WTC11 (cell line): ENCODE data around the gene CAMK1G. TPM values are rescaled to one million over a fixed set of nuclear protein-coding genes. Genes with fewer than 3 reads are reported as not detected.

ENCODE experiments used
- ATAC-seq: fragments of 200-7000 bp; cut with Tn5 transposase; 2 replicates; pipeline ENCODE4 v1.10.0; 2021; ENCODE audit warnings: mild to moderate bottlenecking, moderate library complexity
- CTCF ChIA-PET: fragments of 300-600 bp; sonication (Branson Sonifier 250); formaldehyde crosslinking; loops from one replicate; lab custom pipeline; 2021; ENCODE audit warnings: antibody characterized with exemption; lab: Charles Lee
- POLR2A ChIA-PET: fragments of 350-600 bp; sonication (Branson Sonifier 250); formaldehyde crosslinking; loops from one replicate; lab custom pipeline; 2021; ENCODE audit warnings: antibody characterized with exemption; lab: Charles Lee
- DNase-seq: peaks from one replicate; pipeline ENCODE4 v3.0.0; 2021; ENCODE audit warnings: low spot score
- H3K27ac Mint-ChIP-seq: 2 replicates; pipeline ENCODE4 v1.8.0; 2021; ENCODE audit warnings: mixed read lengths
- H3K27me3 Mint-ChIP-seq: 2 replicates; pipeline ENCODE4 v1.8.0; 2021; ENCODE audit warnings: low read depth, mild to moderate bottlenecking, moderate library complexity, mixed read lengths
- H3K36me3 Mint-ChIP-seq: 2 replicates; pipeline ENCODE4 v1.8.0; 2021; ENCODE audit warnings: mixed read lengths
- H3K4me1 Mint-ChIP-seq: 2 replicates; pipeline ENCODE4 v1.8.0; 2022; ENCODE audit warnings: mixed read lengths
- H3K4me3 Mint-ChIP-seq: 2 replicates; pipeline ENCODE4 v1.8.0; 2021; ENCODE audit warnings: mild to moderate bottlenecking, moderate library complexity, mixed read lengths
- H3K9me3 Mint-ChIP-seq: 2 replicates; pipeline ENCODE4 v1.8.0; 2021; ENCODE audit warnings: mixed read lengths
- CREB1 ChIP-seq: sonication (generic); formaldehyde crosslinking; IDR thresholded peaks from 2 replicates; pipeline ENCODE4 v1.8.0; 2023; ENCODE audit warnings: mild to moderate bottlenecking, missing genetic modification reagents
- GRHL2 ChIP-seq: fragments of 250-450 bp; sonication (Bioruptor Pico); IDR thresholded peaks from 2 replicates; pipeline ENCODE4 v1.8.0; 2022; ENCODE audit warnings: mild to moderate bottlenecking, moderate library complexity; ENCODE audit not compliant: insufficient replicate concordance, severe bottlenecking
- GTF2I ChIP-seq: fragments of 250-450 bp; sonication (Bioruptor Pico); conservative IDR thresholded peaks from 2 replicates; pipeline ENCODE4 v1.4.0; 2021; ENCODE audit warnings: mild to moderate bottlenecking
- JAZF1 ChIP-seq: fragments of 250-450 bp; sonication (Bioruptor Pico); IDR thresholded peaks from 2 replicates; pipeline ENCODE4 v1.9.0; 2021; ENCODE audit warnings: moderate library complexity, mild to moderate bottlenecking, inconsistent platforms
- NR1H2 ChIP-seq: sonication (generic); formaldehyde crosslinking; IDR thresholded peaks from 2 replicates; pipeline ENCODE4 v1.9.0; 2021; ENCODE audit warnings: mild to moderate bottlenecking, moderate library complexity, missing genetic modification reagents
- total RNA-seq: library from RNA; stranded (reverse); gene quantifications from 3 replicates; pipeline ENCODE4 v1.2.3, GENCODE V29; 2021
- TF ChIP-seq, protein P1 (sequence below): fragments of 250-450 bp; sonication (Bioruptor Pico); conservative IDR thresholded peaks from 2 replicates; pipeline ENCODE4 v1.9.0; 2021; ENCODE audit warnings: mild to moderate bottlenecking
- TF ChIP-seq, protein P2 (sequence below): sonication (generic); formaldehyde crosslinking; IDR thresholded peaks from 2 replicates; pipeline ENCODE4 v1.8.0; 2022; ENCODE audit warnings: missing genetic modification reagents
- TF ChIP-seq, protein P3 (sequence below): fragments of 250-450 bp; sonication (Bioruptor Pico); IDR thresholded peaks from 2 replicates; pipeline ENCODE4 v2.1.2; 2022; ENCODE audit warnings: mild to moderate bottlenecking, moderate library complexity
- TF ChIP-seq, protein P4 (sequence below): fragments of 250-450 bp; sonication (Bioruptor Pico); IDR thresholded peaks from 2 replicates; pipeline ENCODE4 v1.8.0; 2021; ENCODE audit warnings: mild to moderate bottlenecking

Gene CAMK1G
- total RNA-seq, 1 experiment from 2014 or later, result 0.28 TPM

DNA sequence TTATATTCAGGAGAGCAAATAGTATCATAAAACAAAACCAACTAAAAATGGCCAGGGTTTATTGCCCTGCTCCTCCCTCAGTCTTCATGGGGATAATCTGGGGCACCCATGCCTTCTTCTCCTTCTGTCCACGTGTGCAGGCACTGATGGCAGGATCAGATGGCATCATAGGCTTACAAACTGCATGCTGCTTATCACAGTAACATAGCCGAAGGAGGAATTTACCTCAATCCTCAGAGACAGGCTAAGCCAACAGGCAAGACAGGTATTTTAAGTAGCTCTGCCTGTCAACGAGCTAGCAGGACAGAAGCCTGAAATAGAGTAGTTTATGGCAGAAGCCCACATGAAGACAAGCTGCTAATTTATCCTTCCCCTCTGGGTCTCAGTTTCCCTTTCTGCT, 59.3 kb downstream of the CAMK1G start:
- ChIA-PET POLR2A (no interaction called here), CTCF (interaction anchor here (0.8 to 2.4 kb wide), 7 partner anchors 10 to 105 kb away, joined by 3 to 8 read pairs (median 4); no protein-coding TSS in a partner anchor)
- TF ChIP-seq, protein P1, sequence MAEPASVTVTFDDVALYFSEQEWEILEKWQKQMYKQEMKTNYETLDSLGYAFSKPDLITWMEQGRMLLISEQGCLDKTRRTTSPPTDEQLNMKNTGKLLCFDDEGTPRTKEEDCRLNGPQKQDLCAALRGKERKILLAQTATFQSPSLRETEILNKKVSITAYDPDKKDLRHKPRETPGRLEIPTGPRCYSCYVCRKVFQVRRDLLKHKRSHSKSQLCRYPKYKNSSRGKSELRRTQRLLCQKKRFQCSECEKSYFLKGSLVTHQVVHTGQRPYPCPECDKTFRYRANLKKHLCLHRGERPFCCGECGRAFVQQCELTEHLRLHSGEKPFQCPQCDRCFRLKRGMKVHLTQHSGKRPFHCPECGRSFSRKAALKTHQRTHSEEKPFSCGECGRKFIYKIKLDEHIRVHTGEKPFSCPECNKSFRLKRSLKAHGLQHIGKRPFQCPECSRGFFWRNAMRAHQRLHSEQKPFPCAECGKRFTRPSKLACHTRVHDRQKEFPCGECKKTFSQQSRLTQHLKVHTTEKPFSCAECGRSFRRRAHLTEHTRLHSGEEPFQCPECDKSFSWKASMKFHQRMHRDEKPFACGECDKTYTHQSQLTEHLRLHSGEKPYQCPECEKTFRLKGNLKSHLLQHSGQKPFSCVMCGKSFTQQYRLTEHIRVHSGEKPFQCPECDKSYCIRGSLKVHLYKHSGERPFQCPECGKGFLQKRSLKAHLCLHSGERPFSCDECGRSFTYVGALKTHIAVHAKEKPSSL (CRISPR knock-in tag), result no peak
- TF ChIP-seq CREB1, result no peak
- no peak overlapping the region for H3K27ac Mint-ChIP-seq
- peaks cover 2% of the 10 kb centered on the region; the same call in 1 of the 2 replicates for H3K27me3 Mint-ChIP-seq
- peaks cover 6% of the 10 kb centered on the region for H3K4me1 Mint-ChIP-seq
- ATAC-seq (no peak), DNase-seq (no peak)
- no peaks in the 10 kb centered on the region for H3K36me3 Mint-ChIP-seq
- H3K4me3 Mint-ChIP-seq, result no peak overlapping the region
- no peaks in the 10 kb centered on the region for H3K9me3 Mint-ChIP-seq

DNA sequence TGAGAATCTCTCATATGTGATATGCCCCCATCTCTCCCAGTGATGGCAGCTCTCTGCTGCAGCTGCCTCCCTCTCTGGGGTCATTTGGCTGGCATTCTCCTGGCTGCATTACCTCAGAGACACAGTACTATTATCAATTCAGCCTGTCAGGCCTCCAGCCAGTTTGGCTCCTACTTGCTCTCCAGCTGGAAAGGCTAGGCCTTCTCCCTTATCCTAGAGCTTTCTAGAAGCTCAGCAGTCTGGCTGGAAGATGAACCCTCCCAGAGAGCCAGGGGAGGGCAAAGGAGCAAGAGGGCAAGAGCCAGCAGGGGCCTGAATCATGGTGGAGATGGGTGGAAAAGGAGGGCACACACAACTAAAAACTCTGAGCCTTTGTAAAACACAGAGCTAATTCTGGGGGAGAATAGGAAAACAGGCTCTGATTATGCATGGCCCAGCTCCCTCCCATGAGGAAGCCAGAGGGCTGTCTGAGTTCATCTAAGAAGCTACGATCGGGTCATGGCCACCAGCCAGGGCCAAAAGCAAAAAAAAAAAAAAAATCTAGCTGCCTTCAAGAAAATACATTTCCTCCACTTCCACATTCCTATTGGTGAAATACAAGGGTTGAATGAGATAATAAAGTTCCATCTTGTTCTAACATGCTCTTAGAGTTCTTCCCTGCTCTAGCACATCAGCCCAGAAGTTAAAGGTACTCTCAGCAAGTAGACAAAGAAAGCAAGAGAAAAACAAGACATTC, 59.9 kb downstream of the CAMK1G start:
- TF ChIP-seq, protein P2, sequence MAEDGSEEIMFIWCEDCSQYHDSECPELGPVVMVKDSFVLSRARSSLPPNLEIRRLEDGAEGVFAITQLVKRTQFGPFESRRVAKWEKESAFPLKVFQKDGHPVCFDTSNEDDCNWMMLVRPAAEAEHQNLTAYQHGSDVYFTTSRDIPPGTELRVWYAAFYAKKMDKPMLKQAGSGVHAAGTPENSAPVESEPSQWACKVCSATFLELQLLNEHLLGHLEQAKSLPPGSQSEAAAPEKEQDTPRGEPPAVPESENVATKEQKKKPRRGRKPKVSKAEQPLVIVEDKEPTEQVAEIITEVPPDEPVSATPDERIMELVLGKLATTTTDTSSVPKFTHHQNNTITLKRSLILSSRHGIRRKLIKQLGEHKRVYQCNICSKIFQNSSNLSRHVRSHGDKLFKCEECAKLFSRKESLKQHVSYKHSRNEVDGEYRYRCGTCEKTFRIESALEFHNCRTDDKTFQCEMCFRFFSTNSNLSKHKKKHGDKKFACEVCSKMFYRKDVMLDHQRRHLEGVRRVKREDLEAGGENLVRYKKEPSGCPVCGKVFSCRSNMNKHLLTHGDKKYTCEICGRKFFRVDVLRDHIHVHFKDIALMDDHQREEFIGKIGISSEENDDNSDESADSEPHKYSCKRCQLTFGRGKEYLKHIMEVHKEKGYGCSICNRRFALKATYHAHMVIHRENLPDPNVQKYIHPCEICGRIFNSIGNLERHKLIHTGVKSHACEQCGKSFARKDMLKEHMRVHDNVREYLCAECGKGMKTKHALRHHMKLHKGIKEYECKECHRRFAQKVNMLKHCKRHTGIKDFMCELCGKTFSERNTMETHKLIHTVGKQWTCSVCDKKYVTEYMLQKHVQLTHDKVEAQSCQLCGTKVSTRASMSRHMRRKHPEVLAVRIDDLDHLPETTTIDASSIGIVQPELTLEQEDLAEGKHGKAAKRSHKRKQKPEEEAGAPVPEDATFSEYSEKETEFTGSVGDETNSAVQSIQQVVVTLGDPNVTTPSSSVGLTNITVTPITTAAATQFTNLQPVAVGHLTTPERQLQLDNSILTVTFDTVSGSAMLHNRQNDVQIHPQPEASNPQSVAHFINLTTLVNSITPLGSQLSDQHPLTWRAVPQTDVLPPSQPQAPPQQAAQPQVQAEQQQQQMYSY, result no peak
- TF ChIP-seq, protein P1 (CRISPR knock-in tag), result no peak
- TF ChIP-seq GTF2I (CRISPR knock-in tag), result no peak
- TF ChIP-seq, protein P3, sequence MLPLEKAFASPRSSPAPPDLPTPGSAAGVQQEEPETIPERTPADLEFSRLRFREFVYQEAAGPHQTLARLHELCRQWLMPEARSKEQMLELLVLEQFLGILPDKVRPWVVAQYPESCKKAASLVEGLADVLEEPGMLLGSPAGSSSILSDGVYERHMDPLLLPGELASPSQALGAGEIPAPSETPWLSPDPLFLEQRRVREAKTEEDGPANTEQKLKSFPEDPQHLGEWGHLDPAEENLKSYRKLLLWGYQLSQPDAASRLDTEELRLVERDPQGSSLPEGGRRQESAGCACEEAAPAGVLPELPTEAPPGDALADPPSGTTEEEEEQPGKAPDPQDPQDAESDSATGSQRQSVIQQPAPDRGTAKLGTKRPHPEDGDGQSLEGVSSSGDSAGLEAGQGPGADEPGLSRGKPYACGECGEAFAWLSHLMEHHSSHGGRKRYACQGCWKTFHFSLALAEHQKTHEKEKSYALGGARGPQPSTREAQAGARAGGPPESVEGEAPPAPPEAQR, result no peak
- TF ChIP-seq, protein P4, sequence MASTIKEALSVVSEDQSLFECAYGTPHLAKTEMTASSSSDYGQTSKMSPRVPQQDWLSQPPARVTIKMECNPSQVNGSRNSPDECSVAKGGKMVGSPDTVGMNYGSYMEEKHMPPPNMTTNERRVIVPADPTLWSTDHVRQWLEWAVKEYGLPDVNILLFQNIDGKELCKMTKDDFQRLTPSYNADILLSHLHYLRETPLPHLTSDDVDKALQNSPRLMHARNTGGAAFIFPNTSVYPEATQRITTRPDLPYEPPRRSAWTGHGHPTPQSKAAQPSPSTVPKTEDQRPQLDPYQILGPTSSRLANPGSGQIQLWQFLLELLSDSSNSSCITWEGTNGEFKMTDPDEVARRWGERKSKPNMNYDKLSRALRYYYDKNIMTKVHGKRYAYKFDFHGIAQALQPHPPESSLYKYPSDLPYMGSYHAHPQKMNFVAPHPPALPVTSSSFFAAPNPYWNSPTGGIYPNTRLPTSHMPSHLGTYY (CRISPR knock-in tag), result no peak
- no peak for TF ChIP-seq NR1H2 (CRISPR knock-in tag)
- no peak for TF ChIP-seq GRHL2 (CRISPR knock-in tag)
- TF ChIP-seq JAZF1 (CRISPR knock-in tag), result no peak
- Mint-ChIP-seq H3K9me3 (no peaks in the 10 kb centered on the region), H3K27me3 (peaks cover 2% of the 10 kb centered on the region; the same call in 1 of the 2 replicates), H3K27ac (no peak overlapping the region), H3K4me1 (peaks cover 6% of the 10 kb centered on the region), H3K4me3 (no peak overlapping the region), H3K36me3 (no peaks in the 10 kb centered on the region)
- ATAC-seq (no peak), DNase-seq (no peak)
- CTCF ChIA-PET, result interaction anchor here (0.8 to 1.8 kb wide), 7 partner anchors 9 to 105 kb away, joined by 3 to 5 read pairs (median 4); no protein-coding TSS in a partner anchor
- POLR2A ChIA-PET, result no interaction called here
